Stimulated activated CD4-positive, alpha-beta T cell treated with anti-CD3 and anti-CD28 coated beads, TNF-alpha, amount 100 ng/mL, for 4 hours (primary cell): ENCODE results near the gene ACBD6.
"Not testable (repeated sequence)": the region's sequence is repeated elsewhere in the genome, so short reads cannot be mapped to it uniquely, and the experiment has no call there.

Experiments used
- DNase-seq, 3 experiments: peaks; one replicate each; pipeline ENCODE4 v3.0.0-alpha.2; 2020; ENCODE audit warnings: low read depth in 3 of 3

Gene ACBD6

DNA sequence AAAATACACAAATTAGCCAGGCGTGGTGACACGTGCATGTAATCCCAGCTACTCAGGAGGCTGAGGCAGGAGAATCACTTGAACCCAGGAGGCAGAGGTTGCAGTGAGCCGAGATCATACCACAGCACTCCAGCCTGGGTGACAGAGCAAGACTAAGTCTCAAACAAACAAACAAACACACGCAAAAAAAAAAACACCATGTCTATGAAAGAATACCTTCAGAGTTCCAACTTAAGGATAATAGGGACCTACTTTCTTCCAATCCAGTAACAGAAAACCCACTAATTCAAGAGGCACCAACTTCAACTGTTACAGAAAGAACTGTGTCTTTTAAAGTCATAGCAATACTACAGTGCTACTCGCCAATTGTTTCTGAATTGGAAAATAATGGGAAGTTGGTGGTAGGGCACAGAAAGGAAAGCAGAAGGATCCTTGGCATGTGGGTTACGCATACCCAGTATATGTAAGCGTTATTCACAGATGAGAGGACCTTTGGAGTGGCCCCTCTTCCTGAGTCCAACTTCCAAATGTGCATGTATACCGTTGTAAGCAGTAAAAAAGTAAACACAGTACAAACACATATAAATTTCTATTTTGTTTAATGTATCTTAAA is 87.0 kb downstream of the ACBD6 start:
- DNase-seq, result no peak

DNA sequence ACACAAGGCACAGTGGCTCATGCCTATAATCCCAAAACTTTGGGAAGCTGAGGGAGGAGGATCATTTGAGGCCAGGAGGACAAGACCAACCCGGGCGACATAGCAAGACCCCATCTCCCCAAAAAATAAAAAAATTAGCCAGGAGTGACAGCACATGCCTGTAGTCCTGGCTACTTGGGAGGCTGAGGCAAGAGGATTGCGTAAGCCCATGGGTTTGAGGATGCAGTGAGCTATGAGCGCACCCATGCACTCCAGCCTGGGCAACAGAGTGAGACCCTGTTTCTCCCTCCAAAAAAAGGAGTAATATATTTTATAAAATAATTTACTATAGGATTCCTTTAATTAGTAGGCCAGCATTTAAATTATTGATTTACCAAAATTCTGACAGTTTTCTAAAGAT is 89.8 kb downstream of the ACBD6 start:
- DNase-seq, result no peak

DNA sequence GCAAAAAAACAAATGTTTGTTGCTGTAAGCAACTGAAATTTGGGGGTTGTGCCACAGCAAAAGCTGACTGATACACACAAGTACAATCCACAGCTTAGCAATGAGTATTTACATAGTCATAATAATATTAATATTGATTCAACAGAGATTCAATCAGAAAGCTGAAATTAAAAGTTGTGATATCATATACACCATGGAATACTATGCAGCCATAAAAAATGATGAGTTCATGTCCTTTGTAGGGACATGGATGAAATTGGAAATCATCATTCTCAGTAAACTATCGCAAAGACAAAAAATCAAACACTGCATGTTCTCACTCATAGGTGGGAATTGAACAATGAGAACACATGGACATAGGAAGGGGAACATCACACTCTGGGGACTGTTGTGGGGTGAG is 94.2 kb downstream of the ACBD6 start:
- not testable (repeated sequence) for DNase-seq

DNA sequence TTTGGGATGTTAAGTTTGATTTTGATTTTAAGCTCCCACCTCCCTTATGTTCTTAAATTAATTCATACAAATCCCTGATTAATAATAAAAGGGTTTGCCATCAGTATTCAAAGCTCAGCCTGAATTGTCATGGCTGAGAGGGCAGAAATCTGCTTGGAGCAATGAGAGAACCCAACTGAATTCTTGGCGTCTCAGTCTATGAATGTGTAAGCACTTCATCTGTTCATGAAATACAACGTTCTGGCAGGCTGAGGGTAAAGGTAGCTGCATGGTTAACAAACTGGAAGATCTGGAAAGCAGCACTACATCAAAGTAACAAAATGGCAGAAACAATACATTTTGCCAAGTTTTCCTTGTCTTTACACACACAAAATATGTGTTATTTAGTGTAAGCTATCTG is 95.3 kb downstream of the ACBD6 start:
- DNase-seq, result no peak

DNA sequence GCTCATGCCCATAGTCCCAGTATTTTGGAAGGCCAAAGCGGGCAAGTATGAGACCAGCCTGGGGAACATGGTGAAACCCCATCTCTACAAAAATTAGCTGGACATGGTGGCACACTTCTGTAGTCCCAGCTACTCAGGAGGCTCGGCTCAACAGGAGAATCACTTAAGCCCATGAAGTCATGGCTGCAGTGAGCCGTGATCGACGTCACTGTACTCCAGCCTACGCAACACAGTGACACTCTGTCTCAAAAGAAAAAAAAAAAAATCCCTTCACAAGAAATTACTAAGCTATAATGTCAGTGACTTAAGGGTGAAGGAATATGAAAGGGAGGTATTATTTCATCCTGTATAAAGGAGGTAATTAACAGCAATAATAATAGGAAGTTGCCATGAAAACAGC is 99.8 kb downstream of the ACBD6 start:
- no peak for DNase-seq

DNA sequence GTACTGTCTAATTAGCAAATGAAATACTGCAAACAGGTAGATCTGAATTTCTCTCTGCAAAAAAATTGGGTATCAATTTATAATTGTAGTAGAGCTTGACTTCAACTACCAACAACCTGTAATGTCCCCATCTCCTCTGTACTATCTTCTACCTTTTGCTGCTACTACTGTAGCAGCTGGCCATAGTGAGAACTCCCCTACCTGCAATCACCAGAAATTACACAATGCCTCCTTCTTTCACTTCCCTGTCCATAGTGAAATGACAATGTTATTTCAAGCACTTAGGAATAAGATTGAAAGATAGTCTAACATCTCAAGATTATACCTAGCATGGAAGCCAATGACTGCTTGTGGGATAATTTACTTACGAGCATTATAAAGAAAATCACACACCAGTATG is 100.4 kb downstream of the ACBD6 start:
- no peak for DNase-seq

DNA sequence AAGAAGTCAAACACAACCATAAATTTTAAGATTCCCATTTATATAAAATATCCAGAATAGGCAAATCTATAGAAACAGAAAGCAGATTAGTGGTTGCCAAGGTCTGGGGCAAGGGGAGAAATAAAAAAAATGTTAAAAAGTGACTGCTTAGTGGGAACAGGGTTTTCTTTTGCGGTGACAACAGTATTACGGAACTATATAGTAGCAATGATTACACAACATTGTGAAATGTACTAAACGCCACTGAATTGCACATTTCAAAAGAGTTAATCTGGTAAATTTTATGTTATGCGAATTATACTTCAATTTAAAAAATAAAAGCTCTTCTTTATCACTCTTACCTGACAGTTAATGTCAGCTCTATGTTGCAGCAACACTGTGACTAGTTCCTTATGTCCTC is 105.2 kb downstream of the ACBD6 start:
- DNase-seq, result no peak

DNA sequence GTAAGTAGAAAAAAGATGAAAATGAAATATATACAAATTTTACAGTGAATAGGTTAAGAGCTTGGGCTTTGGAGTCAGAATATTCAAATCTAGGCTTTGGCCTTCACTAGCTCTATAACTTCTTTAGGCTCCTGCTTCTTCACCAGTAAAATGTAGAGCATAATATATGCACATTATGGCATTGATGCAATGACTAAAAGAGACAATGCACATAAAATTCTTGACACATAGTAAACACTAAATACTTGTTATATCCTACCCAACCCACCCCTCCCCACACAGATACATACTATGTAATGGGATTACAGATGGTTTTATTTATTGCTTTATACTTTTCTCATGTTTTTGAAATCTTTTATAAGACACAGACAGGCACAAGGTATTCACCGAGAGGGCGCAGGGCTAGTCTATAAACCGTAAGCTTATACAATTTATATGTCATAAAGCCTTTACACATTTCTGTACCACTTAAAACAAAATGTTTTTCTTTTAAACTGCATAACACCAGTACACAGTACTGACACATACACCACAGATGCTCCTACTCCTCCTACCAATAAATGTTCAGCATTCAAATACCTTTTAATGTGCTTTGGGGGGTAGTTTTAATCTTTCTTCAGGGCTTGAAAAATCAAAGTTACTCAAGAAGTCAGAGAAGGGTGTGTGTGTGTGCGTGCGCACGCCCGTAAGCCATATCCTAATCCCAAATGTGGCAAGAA is 109.8 kb downstream of the ACBD6 start:
- DNase-seq, result no peak

DNA sequence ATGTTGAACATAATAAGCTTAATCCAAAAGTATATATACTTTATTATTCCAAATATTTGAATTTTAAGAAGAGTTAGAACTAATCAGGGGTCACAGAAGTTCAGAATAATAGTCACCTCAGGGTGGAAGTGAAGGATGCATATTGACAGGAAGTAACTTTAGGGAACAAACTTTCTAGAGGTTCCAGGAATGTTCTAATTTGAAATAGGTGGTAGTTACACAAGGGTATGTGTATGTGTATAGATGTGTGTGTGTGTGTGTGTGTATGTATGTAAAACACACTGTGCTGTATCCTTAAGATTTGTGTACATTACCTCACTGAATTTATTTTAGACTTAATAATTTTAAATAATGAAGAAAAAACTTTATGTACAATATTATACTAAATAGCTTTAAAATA is 110.4 kb downstream of the ACBD6 start:
- DNase-seq, result no peak

DNA sequence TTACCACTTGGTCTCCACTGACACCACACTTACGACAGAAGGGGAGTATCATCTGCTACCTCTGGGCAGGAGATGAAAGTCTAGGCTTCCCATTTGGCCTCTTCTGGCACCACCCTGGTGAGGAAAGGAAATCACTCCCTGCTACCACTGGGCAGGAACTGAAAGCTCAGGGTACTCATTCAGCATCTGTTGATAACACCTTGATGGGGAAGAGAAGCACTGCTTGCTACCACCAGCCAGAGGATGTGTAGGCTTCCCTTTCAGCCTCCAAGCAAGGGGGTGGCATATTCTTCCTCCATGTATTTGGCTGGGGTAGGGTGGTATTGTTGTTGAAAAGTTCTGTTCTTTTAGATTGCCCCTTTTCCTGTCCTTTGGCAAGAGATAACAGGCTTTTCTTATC is 115.0 kb downstream of the ACBD6 start:
- no peak for DNase-seq

DNA sequence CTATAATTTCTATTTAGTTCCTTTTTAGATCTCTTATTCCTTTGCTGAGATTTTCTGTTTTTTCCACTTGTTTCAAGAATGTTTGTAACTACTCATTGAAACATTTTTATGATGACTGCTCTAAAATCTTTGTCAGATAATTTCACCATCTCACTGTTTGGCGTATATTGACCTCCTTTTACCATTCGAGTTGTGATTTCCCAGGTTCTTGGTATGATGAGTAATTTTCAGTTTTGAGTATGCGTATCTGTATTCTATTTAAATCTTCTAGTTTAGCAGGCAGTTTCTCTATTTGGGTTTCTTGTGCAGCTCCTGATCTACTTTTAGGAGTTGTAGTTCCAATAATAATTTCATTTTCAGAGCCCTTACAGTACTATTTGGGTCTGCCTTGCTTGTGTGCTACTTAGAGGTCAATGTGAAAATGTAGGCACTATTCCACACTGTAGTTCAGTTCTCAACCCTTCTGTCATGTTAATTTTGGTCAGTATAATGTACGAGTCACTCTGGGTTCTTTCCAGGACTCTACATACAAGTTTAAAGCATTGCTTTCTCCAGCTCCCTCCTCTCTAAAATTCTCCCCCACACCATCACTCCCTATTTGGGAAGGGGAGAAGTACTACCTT is 115.5 kb downstream of the ACBD6 start:
- no peak for DNase-seq

DNA sequence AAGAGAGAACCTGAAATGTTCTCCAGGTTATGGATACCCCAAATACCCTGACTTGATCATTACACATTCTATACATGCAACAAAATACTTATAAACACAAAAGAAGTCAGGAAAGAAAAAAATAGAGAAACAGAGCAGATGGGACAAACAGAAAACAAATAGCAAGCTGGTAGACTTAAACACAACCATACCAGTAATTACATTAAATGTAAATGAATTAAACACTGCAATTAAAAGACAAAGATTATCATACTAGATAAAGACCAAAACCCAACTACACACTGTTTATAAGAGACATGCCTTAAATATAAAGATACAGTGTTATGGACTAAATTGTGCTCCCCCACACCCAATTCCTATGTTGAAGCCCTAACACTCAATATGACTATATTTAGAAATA is 117.2 kb downstream of the ACBD6 start:
- no peak for DNase-seq

DNA sequence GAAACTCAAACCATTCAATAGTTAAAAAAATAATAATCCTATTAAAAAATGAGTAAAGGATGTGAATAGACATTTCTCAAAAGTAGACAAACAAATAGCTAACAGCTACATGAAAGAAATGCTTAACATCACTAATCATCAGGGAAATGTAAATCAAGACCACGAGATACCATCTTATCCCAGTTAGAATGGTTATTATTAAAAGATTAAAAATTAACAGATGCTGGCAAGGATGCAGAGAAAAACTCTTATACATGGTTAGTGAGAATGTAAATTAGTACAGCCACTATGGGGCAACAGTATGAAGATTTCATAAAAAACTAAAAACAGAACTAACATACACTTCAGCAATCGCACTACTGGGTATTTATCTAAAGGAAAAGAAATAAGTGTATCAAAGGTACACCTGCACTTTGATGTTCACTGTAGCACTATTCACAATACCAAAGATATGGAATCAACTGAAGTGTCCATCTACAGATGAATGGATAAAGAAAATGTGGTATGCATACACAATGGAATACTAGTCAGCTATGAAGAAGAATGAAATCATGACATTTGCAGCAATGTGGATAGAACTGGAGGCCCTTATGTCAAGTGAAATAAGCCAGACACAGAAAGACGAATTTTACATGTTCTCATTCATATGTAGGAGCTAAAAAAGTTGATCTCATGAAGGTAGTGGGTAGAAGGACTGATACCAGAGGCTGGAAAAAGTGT is 117.9 kb downstream of the ACBD6 start:
- DNase-seq, result no peak

DNA sequence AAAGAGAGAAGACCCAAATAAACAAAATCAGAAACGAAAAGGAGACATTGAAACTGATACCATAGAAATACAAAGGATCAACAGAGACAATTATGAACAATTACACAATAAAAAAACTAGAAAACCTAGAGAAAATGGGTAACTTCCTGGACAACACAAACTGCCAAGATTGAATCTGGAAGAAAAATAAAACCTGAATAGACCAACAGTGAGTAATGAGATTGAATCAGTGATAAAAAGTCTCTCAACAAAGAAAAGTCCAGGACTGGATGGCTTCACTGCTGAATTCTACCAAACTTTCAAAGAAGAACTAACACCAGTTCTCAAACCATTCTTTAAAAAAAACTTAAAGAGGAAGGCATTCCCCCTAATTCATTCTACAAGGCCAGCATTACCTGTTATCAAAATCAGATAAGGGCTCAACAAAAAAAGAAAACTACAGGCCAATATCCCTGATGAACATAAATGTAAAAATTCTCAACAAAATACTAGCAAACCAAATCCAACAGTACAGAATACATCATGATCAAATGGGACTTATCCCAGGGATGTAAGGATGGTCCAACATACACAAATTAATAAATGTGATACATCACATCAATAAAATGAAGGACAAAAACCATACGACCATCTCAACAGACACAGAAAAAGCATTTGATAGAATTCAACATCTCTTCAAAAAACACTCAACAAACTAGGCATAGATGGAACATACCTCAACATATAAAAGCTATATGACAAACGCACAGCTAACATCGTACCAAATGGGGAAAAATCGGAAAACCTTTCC is 119.9 kb downstream of the ACBD6 start:
- DNase-seq, result no peak

DNA sequence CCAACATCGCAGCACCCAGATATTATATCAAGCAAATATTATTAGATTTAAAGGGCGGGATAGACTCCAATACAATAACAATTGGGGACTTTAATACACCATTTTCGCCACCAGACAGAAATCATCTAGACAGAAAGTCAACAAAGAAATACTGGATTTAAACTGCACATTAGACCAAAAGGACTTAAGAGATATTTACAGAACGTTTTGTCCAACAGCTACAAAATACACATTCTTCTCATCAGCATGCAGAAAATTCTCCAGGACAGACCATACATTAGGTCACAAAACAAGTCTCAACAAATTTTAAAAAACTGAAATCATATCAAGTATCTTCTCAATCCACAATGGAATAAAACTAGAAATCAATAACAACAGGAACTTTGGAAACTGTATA is 121.2 kb downstream of the ACBD6 start:
- DNase-seq, result no peak

DNA sequence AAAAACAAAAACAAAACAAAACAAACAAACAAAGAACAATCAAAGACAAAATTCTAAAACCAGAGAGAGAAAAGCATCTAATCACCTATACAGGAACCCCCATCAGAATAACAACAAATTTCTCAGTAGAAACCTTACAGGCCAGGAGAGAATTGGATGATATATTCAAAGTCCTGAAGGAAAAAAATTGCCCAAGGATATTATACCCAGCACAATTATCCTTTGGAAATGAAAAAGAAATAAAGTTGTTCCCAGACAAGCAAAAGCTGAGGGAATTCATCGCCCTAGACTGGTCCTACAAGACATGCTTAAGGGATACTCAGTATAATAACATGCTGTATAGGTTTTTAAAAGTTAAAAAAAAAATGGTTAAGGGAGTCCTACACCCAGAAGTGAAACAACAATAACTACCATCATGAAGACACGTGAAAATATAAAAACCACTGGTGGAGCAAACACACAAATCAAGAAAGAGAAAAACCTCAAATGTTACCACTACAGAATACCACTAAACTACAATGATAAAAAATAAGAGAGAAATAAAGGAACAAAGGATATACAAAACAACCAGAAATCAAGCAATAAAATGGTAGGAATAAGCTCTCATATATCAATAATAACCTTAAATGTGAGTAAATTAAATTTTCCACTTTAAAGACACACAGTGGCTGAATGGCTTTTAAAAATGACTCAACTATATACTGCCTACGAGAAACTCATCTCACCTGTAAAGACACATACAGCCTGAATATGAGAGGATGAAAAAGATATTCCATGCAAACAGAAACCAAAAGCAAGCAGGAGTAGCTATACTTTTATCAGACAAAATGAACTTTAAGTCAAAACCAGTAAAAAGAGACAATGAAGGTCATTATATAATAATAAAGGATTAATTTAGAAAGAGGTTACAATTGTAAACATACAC is 121.9 kb downstream of the ACBD6 start:
- DNase-seq, result no peak

DNA sequence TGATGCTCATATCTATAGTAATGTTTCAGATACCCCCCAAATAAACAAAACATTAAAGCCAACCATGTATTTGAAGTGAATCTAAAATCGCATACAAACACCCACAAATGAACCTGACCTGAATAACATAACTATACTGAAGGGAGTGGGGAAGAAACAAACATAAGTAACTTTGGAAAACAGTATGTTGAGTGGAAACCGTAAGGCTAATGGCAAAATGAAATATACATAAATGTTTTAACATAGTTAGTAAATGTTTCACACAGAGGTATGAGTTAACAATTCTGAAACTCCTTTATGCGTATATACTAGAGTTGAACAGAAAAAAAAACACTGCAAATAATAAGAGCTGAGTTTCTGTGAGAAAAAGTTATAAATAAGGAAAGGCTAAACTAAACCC is 125.6 kb downstream of the ACBD6 start:
- DNase-seq, result no peak

DNA sequence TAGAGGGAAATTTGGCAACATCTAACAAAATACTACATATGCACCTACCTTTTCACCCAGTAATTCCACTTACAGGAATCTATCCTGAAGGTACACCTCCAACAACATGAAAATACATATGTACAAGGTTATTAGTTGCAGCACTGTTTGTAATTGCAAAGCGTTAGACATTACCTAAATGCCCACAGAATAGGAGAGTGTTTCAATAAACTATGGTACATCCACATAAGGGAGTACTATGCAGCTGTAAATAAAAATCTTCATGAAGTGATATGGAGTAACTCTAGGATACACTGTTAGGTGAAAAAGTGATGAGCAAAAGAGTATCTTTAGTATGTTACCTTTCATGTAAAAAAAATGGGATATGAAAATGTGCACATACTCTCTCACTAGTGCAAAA is 126.1 kb downstream of the ACBD6 start:
- no peak for DNase-seq

DNA sequence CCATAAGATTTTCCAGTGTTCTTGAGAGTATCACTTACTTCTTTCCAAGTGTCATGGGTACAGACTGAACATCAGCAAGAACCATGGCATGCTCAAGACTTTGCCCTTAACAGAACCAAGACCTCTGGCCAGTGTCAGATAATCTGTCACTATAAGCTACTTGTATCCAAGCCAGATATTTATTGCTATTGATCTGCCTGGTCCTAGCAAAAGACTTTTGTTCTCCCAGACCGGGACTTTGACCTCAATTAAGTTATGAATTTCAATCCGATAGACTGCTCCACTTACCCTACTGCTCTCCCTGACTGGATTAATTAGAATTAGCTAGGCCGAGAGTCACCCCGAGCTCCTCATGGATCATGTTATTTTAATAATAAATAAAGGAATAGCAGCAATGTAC is 129.6 kb downstream of the ACBD6 start:
- DNase-seq, result no peak

DNA sequence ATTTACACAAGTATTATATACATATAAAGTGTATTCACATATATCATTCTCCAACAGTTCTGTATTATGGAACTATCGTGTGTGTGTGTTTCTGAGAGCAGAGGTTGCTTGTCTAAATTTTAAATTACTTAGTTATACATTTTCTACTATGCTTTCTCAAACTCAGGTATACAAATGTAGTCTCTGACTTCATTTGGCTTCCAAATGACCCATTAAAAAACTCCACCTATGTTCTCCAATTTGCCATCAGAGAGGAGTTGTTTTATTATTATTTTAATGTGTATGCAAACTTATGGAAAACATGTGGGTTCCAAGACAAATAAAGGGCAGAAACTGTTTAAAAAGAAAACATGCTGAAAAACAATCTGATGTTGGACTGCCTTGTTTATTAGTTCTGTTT is 131.8 kb downstream of the ACBD6 start:
- no peak for DNase-seq

DNA sequence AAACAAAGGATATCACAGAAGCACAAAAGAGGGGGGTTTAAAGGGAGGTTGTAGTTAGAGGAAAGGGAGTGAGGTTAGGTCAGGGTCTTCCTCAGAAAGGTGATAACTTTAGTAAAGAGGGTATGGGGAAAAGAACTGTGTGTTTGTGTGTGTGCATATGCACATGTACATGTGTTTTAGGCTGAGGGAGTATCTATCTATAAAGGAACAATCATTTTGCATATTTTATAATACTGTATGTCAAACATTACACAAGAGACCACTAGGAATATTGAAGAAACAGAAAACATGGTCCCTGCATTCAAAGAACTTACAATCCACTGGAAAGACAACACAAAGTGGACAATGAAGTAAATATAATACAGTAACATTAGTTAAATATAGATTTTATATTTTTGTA is 132.2 kb downstream of the ACBD6 start:
- no peak for DNase-seq
